ENCODE data around the gene VGLL4.

Gene VGLL4

DNA sequence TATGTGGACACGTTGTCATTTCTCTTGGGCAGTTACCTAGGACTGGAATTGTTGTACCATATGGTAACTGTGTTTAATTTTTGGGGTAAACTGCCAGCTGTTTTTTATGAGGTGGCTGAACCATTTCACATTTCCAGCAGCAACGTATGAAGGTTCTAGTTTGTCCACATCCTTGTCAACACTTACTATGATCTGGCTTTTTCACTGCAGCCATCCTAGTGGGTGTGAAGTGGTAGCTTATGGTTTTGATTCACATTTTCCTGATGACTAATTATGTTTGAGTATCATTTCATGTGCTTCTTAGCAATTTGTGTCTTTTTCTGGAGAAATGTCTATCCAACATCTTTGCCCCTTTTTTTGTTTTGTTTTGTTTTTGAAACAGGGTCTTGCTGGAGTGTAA is 96.2 kb downstream of the VGLL4 start:
- no peak for DNase-seq (ENCODE audit: low read depth)

DNA sequence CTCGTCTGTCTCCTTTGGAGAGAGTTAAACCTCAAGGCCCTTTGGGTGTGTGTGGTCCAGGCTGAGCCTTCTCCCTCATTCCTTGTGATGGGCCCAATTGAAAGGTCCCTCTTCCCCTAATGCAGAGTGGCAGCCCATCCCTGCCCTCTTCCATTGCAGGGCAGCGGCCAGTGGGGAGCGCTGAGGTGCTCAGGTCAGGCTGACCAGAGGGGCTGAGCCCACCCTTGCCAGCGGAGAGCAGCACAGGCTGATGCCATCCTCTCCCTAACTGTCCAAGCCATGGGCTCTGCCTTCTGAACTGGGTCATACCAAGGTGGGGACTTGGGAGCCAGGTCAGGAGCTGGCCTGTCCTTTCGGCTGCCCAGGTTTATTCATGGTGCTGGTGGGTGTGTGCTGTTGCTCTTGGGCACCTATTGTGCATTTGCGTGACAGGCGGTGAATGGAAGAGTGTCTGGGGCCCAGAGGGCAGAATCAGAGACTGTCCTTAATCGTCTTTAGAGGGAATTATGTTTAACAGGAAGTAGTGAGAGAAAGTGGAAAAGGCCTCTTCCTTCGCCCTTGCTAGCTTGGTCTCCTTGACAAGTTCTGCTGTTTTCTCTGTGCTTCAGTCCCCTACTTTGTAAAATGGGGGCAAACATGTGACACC is 96.9 kb downstream of the VGLL4 start:
- DNase-seq (ENCODE audit: low read depth), result no peak

GRCh38 chr3:11545186-11545851 is 98.4 kb downstream of the VGLL4 start:
- DNase-seq (ENCODE audit: low read depth), result no peak

DNA sequence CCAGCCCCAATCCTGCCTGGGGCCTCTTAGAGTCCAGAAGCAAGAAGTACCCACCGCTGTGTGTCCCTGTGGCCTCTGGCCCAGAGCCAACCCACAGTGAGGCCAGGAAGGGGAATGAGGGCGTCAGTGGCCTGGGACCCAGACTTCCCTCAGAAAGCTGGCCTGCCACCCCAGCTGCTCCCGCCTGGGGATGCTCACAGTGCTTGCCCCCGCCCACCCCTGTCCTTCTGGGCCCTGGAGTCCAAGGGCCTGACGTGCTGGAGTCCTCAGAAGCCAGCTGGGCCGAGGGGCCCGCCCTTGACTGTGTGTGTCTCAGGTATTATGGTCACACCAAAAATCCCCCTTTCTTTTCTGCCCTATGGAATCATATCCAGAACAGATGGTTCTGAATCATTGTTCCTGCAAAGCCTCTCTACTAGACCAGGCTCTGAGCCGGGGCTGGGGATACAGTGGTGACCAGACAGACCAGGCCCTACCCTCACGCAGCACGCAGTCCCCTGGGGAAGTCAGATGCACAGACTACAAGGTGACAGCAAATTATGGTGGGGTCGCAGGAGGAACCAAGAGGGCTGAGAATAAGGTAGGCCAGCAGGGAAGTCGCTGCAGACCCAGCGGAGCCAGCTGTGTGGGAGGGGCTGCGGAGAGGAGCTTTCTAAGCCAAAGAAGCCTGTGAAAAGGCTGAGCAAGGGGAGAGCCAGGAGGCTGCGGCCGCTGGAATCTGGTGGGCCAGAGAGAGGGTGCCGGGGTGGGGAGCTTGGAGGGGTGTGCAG is 99.1 kb downstream of the VGLL4 start:
- DNase-seq (ENCODE audit: low read depth), result no peak

DNA sequence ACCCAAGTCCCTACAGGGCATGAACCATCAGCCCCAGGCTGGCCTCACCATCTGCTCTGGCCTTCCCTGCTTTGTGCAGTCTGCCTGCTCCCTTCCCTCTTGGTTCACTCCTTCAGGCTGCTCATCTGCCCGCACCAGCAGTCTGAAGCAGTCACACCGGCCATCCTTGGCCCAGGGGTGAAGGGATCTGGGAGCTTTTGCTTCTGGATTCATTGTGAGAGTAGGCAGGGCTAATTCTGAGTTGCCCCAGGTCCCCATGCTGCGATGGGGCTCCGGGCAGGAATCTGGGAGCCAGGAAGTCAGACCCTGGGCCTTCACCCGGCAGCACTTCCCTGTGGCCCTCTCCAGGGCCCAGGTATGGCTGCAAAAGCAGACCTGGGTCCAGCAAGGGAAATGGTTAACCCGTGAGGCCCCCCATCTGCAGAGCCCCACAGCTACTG is 99.7 kb downstream of the VGLL4 start:
- no peak for DNase-seq (ENCODE audit: low read depth)

DNA sequence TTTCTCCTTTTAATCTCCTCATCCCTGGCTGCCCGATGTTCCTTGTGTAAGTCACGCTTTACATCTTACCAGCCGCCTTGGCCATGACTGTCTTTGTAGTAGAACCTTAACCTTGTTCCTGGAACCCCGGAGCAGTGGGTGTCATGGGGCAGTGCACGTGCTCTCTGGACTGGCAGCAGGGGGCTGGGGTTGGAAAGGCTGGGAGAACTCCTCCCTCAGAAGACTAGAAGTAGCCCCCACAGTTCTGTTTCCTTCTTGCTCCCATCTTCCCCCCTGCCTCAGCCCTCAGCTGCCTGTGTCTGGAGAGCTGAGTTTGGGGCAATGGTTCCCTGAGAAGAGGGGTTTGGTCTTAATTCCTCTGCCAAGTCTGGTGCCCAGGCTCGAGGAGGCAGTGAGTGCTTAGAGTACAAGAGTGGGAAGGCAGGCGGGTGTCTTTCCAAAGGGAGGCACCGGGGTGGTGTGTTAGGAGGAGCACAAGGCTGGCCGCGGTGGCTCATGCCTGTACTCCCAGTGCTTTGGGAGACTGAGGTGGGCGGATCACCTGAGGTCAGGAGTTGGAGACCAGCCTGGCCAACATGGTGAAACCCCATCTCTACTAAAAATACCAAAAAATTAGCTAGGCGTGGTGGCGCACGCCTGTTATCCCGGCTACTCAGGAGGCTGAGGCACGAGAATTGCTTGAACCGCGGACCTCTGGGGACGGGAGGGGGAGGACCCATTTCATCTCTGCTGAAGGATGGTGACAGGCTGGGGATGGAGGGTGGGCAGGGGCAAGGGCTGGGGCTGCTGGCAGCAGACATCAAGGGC is 100.4 kb downstream of the VGLL4 start:
- DNase-seq (ENCODE audit: low read depth), result no peak

GRCh38 chr3:11542551-11542950 is 101.2 kb downstream of the VGLL4 start:
- DNase-seq (ENCODE audit: low read depth), result no peak

GRCh38 chr3:11541321-11542303 is 102.1 kb downstream of the VGLL4 start:
- no peak for DNase-seq (ENCODE audit: low read depth)

- no peak for DNase-seq (ENCODE audit: low read depth)
Measured at GRCh38 chr3:11539677-11540076, 104.0 kb downstream of the VGLL4 start.

- no peak for DNase-seq (ENCODE audit: low read depth)
Measured at GRCh38 chr3:11539218-11539617, 104.5 kb downstream of the VGLL4 start.

DNA sequence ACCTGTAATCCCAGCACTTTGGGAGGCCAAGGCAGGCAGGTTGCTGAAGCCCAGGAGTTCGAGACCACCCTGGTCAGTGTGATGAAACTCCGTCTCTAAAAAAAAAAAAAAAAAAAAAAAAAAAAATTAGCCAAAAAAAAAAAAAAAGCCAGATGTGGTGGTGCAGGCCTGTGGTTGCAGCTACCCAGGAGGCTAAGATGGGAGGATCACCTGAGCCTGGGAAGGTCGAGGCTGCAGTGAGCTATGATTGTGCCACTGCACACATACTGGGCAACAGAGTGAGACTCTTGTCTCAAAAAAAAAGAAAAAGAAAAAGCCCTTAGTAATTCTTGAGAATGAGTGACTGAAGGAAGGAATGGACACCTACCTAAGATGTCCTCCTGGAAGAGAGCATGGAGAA is 105.1 kb downstream of the VGLL4 start:
- DNase-seq (ENCODE audit: low read depth), result no peak

DNA sequence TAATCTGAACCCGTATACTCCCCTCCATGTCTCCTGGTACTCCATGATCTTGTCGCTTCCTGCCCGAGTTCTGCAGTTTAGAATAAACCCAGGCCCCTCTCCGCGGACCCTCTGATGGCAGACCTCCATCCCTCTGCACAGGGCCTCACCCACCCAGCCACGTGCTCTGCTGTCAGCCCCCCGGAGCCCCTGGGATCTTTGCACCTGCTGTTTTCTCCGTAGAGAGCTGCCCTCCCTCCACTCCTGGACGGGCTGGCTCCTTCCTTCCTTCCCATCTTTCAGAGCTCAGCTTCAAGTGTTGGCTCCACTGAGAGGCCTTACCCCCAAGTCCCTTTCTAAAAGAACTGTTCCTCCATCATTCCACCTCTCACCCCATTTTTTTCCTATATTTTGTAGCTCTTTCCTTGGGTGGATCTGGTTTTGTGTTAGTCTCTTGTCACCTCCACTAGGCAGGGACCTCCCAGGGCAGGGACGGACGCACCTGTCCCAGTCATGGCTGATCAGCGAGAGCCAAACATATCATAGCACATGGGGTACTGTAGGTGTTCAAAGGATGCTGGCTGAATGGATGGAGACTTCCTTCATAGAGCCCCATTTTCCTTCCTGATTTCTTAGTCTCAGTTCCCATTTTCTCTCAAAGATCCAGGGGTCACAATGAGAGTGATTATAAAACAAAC is 106.6 kb downstream of the VGLL4 start:
- no peak for DNase-seq (ENCODE audit: low read depth)

DNA sequence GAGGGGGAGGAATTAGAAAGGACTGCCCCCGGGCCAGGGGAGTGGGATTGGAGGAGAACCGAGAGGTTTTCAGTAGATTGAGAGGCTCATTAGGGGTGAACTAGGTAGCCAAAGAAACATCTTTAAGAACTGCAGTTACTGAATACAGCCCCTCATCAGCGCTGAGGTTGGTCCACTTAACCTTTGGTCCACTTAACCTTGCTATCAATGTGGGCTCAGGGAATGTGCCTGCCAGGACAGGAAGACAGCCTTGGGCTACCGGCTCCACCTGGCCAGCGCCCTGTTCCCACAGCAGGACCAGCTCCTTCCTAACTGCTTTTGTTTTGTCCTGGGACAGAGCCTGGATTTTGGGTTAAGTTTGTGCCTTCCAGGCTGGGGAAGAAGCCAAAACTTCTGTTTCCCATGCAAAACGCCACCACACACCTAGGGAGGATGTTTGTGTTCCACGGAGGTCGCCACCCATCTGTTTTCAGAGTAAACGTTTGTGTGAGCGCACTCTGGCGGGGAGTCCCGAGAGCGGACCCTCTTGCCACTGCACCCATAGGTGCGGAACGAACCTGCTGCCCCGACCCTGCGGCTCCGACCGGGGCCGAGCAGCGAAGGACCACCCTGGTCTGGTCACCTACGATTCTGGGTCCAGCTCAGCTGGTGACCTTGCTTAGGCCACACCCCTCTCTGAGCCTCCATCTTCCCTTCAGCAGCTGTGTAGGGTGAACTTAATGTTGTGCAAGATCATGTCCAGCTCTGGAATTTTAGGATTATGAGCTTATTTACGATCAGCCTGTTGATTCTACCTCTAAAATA is 107.4 kb downstream of the VGLL4 start:
- no peak for DNase-seq (ENCODE audit: low read depth)

DNA sequence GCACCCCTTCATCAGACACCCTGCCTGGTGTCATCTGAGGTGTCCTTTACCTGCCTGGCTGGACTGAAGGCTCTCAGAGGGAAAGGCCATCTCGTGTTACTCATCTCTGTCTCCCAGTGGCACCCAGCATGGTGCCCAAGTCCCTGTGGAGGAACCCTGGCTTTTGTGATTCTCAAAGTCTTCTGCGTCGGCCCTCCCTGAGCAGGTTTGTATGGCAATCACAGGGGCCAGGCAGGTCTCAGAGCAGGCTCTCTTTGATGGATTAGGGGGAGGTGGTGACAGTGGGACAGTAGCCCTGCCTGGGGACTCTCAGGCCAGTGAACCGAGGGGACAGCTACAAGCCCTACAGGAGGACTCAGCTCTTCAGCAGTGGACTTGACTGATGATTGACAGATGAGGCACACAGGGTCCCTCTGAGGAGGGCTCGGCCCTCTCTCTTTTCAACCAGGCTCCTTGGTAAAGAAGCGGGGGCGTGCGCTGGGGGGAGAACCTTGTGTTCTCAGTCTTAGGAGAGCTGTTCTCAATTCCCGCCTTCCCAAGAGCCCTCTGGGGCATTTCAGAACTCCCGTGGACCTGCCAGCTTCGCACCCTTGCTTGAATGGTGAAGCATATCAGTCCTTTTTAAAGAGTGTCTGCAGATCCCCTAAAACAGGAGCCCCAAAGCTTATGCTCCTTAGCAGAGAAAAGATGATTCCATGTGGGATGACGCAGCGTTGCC is 108.3 kb downstream of the VGLL4 start:
- no peak for DNase-seq (ENCODE audit: low read depth)

DNA sequence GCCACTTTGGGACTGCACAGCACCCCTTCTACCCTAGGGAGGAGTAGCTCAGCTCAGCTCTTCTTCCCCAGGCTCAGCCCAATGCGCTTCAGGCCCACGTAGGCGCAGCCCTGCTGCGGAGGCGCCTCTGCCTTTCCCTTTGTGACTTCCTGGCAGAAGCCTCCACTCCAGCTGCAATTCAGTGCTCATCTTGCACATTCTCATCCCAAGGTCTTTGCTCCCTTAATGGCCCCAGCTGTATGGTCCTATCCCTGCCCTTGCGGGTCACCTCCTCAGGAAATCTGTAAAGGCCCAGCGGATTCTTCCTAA is 109.0 kb downstream of the VGLL4 start:
- no peak for DNase-seq (ENCODE audit: low read depth)

GRCh38 chr3:11534011-11534792 is 109.5 kb downstream of the VGLL4 start:
- DNase-seq (ENCODE audit: low read depth), result no peak

- DNase-seq (ENCODE audit: low read depth), result peak; percentile 86
Measured at GRCh38 chr3:11532931-11533391, 110.8 kb downstream of the VGLL4 start.

DNA sequence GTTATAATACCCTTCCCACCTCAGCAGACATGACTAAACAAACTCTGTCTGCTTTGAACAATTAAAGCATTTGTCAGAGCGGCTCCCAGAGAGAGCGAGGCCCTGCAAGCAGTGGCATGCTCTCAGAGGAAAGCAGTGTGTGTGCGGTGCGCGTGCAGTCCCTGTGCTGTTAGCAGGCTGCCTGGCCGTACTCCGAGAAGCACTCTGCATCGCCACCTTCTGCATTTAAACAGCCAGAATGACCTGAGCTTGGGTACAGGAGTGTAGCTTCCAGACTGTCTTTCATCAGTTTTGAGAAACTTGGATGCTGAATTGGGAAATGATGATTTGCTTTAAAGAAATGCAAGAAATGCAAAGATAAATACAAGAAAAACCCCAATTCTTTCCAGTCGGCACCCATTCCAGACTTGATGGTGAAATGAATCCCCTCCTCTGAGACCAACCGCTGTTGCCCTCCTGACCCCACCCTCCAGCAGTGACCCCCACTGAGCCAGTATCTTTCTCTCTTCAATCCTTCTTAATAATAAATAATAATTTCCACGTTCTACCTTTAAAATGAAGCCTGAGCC is 113.5 kb downstream of the VGLL4 start:
- peak; percentile 98 for DNase-seq (ENCODE audit: low read depth)

Measured in iris pigment epithelial cell (primary cell).